ENCODE data around the gene GRM1. TPM values are rescaled to one million over a fixed set of nuclear protein-coding genes. Genes with fewer than 3 reads are reported as not detected.

GRM1 gene
- total RNA-seq, 1 donor from 2014 or later = under 0.01 TPM

DNA sequence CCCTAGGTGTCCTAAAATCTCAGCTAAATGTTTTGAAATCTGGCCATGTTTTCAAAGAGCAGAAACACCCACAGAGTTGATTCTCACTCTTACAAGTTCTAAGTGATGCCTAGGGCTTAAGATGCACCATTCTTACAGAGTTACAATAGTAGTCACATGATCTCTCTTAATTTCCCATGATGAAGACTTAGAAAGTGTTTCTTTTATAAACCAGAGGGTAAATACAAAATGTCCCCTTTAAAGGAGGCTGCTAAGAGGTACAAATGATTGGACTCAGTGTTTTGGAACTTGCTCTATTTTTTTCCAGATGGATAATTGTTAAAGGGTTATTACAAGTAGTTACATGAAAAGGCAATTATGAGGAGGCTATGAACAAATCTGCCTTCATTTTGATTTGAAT lies 244.6 kb downstream of the GRM1 start:
- no peaks in the 10 kb centered on the region for H3K36me3 ChIP-seq (ENCODE audit: control insufficient read depth, insufficient read depth, low read length)
- no peak overlapping the region for H3K4me3 ChIP-seq (ENCODE audit: low read depth, low read length)
- no peaks in the 10 kb centered on the region for H3K27me3 ChIP-seq (ENCODE audit: control insufficient read depth, insufficient read depth, low read length)
- TF ChIP-seq, protein P1, sequence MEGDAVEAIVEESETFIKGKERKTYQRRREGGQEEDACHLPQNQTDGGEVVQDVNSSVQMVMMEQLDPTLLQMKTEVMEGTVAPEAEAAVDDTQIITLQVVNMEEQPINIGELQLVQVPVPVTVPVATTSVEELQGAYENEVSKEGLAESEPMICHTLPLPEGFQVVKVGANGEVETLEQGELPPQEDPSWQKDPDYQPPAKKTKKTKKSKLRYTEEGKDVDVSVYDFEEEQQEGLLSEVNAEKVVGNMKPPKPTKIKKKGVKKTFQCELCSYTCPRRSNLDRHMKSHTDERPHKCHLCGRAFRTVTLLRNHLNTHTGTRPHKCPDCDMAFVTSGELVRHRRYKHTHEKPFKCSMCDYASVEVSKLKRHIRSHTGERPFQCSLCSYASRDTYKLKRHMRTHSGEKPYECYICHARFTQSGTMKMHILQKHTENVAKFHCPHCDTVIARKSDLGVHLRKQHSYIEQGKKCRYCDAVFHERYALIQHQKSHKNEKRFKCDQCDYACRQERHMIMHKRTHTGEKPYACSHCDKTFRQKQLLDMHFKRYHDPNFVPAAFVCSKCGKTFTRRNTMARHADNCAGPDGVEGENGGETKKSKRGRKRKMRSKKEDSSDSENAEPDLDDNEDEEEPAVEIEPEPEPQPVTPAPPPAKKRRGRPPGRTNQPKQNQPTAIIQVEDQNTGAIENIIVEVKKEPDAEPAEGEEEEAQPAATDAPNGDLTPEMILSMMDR (IDR thresholded peaks at IDR 0.05; ENCODE audit: insufficient read depth, low read length, poor library complexity, severe bottlenecking) = no peak
- DNase-seq (ENCODE audit: low read depth) = no peak

DNA sequence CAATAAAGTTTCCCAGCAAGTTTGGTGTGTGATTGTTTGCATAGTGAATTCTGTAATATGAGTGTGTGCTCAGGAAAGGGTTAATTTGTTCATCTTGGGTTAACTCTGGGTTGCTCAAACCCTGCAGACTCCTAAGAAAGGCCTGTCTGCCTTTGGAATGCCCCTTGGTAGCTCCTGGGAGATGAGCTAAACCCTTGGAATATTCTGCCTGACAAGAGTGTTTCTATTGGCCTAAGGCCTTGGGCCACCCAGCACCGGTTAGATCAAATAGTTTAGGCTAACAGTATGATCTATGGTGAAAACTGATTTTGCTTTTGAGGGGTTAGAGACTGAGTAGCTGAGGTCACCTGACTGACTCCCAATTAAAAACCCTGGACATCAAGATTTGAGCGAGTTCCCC lies 248.3 kb downstream of the GRM1 start:
- no peaks in the 10 kb centered on the region for H3K36me3 ChIP-seq (ENCODE audit: control insufficient read depth, insufficient read depth, low read length)
- TF ChIP-seq, protein P1 (IDR thresholded peaks at IDR 0.05; ENCODE audit: insufficient read depth, low read length, poor library complexity, severe bottlenecking) = no peak
- H3K4me3 ChIP-seq (ENCODE audit: low read depth, low read length) = no peak overlapping the region
- no peaks in the 10 kb centered on the region for H3K27me3 ChIP-seq (ENCODE audit: control insufficient read depth, insufficient read depth, low read length)
- DNase-seq (ENCODE audit: low read depth) = no peak

DNA sequence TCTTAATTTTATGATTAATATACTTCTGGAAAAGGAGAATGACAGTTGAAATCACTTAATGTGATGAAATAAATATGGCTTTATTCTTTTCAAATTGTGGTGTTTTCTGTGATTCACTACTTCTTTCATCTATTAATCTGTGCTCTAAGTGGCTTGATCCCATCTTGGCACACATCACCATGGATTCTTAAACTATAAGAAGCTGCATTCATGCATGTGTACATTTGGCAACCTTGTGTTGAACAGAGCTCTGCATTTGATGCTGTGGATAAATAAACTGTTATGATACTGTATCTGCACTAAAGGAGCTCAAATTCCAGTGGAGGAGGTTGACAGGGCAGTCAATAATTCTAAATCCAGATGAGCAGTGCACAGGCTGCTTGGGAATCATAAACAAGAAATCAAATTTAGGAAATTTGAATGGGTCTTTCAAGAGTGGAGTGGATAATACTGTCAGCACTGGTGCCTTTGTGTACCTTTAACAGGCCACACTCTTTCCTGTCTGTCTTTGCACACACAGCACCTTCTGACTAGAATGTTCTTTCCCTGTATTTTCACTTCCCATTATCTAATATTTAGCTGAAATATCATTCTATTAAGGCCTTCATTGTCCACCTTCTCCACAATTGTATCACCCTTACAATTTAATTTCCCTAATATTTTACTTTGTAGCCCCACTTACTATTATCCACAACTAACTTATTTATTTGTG lies 252.9 kb downstream of the GRM1 start:
- H3K4me3 ChIP-seq (ENCODE audit: low read depth, low read length) = no peak overlapping the region
- TF ChIP-seq, protein P1 (IDR thresholded peaks at IDR 0.05; ENCODE audit: insufficient read depth, low read length, poor library complexity, severe bottlenecking) = no peak
- no peak for DNase-seq (ENCODE audit: low read depth)
- no peaks in the 10 kb centered on the region for H3K27me3 ChIP-seq (ENCODE audit: control insufficient read depth, insufficient read depth, low read length)
- H3K36me3 ChIP-seq (ENCODE audit: control insufficient read depth, insufficient read depth, low read length) = no peaks in the 10 kb centered on the region

DNA sequence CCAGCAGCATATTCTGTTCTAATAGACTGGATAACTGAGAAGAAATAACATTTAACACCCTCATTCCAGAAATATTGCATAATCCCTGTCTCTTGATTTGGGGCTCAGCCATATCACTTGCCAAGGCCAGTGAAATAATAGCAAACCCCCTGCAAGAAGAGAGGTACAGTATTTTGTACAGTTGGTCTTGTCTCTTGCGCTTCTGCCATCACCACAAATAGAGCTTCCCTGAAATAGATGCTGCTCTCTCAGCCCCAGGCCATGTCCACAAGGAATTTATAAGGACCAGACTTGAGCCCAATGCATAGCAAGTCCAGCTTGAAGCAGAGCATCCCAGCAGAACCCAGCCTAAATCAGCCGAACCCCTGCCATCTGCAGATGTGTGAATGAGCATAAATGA lies 254.0 kb downstream of the GRM1 start:
- no peak overlapping the region for H3K4me3 ChIP-seq (ENCODE audit: low read depth, low read length)
- no peak for DNase-seq (ENCODE audit: low read depth)
- H3K36me3 ChIP-seq (ENCODE audit: control insufficient read depth, insufficient read depth, low read length) = no peaks in the 10 kb centered on the region

DNA sequence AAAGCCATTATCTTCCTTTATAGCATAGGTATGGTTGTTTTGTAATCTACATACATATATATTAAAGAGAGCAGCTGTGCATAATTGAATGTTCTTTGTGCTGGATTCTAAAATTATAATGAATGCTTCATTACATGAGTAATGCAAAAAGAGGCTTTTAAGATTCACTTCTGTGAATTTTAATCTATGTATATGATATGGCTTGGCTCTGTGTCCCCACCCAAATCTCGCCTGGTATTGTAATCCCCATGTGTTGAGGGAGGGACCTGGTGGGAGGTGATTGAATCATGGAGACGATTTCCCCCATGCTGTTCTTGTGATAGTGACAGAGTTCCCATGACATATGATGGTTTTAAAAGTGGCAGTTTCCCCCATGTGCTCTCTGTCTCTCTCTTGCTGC lies 255.4 kb downstream of the GRM1 start:
- Histone ChIP-seq H3K36me3 (ENCODE audit: control insufficient read depth, insufficient read depth, low read length) (no peaks in the 10 kb centered on the region), H3K27me3 (ENCODE audit: control insufficient read depth, insufficient read depth, low read length) (no peaks in the 10 kb centered on the region), H3K4me3 (ENCODE audit: low read depth, low read length) (no peak overlapping the region)
- TF ChIP-seq, protein P1 (IDR thresholded peaks at IDR 0.05; ENCODE audit: insufficient read depth, low read length, poor library complexity, severe bottlenecking) = no peak
- DNase-seq (ENCODE audit: low read depth) = no peak

More for the DNA sequence above, 254.0 kb downstream of the GRM1 start:
- TF ChIP-seq, protein P1 (IDR thresholded peaks at IDR 0.05; ENCODE audit: insufficient read depth, low read length, poor library complexity, severe bottlenecking) = no peak
- H3K27me3 ChIP-seq (ENCODE audit: control insufficient read depth, insufficient read depth, low read length) = no peaks in the 10 kb centered on the region

DNA sequence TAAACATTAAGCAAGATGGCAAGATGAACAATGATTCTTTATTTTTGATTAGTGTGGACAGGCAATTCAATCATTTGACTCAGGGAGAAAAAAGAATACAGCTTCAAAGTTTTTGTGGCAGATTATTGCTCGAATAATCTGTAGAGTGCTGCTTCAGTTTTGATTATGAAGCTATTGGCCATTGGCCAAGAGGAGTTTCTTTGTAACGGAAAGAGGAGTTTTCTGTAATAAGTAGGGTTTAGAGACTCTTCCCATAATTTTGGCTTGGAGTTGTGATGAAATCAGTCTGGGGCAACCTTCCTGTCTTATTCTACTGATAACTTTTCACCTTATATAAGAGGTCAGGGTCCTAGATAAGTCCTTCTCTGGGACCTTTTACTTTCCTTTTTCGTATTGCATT lies 258.1 kb downstream of the GRM1 start:
- no peak for DNase-seq (ENCODE audit: low read depth)
- TF ChIP-seq, protein P1 (IDR thresholded peaks at IDR 0.05; ENCODE audit: insufficient read depth, low read length, poor library complexity, severe bottlenecking) = no peak
- Histone ChIP-seq H3K27me3 (ENCODE audit: control insufficient read depth, insufficient read depth, low read length) (no peaks in the 10 kb centered on the region), H3K36me3 (ENCODE audit: control insufficient read depth, insufficient read depth, low read length) (no peaks in the 10 kb centered on the region), H3K4me3 (ENCODE audit: low read depth, low read length) (no peak overlapping the region)

All from kidney epithelial cell (primary cell).